EL (cell line): ENCODE measurements around the gene NCEH1.
"Not testable (repeated sequence)": the region's sequence is repeated elsewhere in the genome, so short reads cannot be mapped to it uniquely, and the experiment has no call there.

Experiments used
- DNase-seq: peaks from one replicate; pipeline ENCODE4 v3.0.0-alpha.2; 2016

The NCEH1 gene

GRCh38 chr3:172707030-172707429 lies 3.8 kb downstream of the NCEH1 start:
- DNase-seq, result no peak

DNA sequence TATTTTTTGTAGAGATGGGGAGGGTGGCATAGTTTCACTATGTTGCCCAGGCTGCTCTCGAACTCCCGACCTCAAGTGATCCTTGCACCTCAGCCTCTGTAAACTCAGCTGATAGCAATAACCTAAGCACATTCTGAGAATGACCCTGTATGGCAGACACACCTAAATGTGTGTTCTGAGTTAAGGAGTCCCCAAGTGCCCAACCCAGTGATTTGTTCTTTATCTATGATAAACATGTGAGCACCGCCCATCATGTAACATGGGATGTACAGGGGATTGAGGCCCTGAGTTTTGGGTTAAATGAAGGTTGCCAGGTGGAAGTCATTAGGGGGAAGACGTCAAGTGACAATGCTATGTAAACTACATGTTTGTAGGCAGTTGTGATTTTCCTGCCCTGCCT lies 5.7 kb downstream of the NCEH1 start:
- DNase-seq, result no peak

GRCh38 chr3:172704001-172704400 lies 6.9 kb downstream of the NCEH1 start:
- DNase-seq, result no peak

DNA sequence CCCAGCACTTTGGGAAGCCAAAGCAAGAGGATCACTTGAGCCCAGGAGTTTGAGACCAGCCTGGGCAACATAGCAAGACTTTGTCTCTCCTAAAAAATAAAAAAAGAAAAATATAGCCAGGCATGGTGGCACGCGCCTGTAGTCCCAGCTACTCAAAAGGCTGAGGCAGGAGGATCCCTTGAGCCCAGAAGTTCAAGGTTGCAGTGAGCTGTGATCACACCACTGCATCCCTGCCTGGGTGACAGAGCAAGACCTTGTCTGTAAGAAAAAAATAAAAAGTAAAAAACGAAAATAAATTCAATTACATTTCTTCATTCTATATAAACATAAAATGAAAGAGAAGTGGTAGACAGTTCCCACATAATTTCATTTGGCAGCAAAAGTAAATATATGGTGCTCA lies 8.1 kb downstream of the NCEH1 start:
- not testable (repeated sequence) for DNase-seq

DNA sequence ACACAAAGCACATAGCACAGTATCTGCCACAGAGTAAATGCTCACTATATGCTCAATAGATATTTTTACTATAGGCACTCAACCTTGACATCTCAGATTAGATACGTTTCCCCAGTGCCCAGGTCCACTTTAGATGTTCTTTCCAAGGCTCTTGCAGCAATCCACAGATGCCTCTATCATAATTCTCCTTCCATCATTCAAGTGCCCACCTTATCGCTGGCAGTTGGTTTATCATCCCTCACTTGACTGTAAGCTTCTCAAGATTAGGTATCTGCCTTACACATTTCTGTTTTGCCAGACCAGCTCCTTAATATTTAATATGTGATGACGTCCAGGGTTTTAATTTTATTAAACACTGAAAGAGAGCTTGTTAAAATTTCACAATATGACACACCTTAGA lies 8.6 kb downstream of the NCEH1 start:
- DNase-seq, result no peak

- no peak for DNase-seq
These were observed 9.1 kb downstream of the NCEH1 start for GRCh38 chr3:172701751-172702150.

- no peak for DNase-seq
These were observed 9.9 kb downstream of the NCEH1 start for GRCh38 chr3:172700936-172701455.

DNA sequence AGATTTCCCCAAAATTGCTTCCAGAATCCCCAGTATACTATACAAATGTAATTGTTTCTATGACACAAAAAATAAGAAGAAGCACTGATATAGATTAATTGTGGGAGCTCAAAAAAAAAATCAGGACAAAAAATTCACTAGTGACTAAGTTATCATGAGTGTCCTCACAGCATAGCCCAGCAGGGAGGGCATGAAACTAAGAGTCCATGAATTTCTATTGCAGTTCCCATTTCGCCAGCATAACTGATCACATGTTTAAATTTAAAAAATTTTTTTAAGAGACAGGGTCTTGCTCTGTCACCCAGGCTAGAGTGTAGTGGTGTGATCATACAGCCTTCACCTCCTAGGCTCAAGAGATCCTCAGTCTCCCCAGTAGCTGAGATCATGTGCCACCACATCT lies 10.6 kb downstream of the NCEH1 start:
- no peak for DNase-seq

GRCh38 chr3:172699031-172699430 lies 11.8 kb downstream of the NCEH1 start:
- DNase-seq, result no peak

- no peak for DNase-seq
These were observed 12.2 kb downstream of the NCEH1 start for GRCh38 chr3:172698631-172699030.

GRCh38 chr3:172697558-172697957 lies 13.3 kb downstream of the NCEH1 start:
- DNase-seq, result no peak

- DNase-seq, result no peak
These were observed 14.5 kb downstream of the NCEH1 start for GRCh38 chr3:172696357-172696756.

- no peak for DNase-seq
These were observed 16.2 kb downstream of the NCEH1 start for GRCh38 chr3:172694573-172695246.

GRCh38 chr3:172692751-172693338 lies 18.0 kb downstream of the NCEH1 start:
- no peak for DNase-seq

GRCh38 chr3:172690936-172691335 lies 19.9 kb downstream of the NCEH1 start:
- no peak for DNase-seq

- DNase-seq, result no peak
These were observed 22.3 kb downstream of the NCEH1 start for GRCh38 chr3:172688588-172688987.

GRCh38 chr3:172687501-172687900 lies 23.4 kb downstream of the NCEH1 start:
- DNase-seq, result no peak

DNA sequence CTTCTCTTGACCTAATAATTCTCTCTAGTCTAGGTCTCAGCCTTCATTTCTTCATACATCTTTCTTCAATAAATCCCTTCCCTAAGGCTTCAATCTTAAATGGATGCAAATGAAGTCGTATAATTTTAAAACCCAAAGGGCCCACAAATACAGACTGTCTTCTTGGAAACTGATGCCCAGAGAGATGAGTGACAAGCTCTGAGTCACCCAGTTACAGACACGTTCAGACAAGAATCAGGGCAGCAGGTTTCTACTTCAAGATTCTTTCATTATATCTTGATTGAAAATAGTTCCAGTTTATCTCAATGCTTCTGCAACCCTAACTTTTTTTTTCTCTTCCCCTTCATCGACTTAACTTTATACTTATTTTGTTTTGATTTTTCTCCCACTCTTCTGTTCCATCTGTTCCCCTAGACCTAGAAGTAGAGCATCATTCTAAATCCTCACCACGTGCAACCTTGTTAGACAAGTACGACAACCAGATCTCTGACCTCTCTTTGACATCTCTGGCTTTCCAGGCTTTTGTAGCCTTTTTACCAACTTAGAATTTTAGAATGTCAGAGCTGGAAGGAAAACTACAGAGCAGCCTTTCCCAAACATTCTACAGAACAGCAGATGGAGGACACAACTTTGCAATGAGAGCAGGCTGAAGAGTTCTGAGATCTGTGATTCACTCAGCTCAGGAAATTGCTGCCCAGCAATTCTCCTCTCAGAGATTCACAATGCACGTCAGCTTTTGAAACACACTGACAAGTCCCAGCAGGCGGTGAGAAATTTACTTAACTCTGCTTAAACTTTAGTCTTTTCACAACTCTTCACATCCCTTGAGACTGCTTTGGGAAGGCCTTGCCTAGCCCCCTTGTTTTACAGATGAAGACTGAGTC lies 25.3 kb downstream of the NCEH1 start:
- DNase-seq, result peak; percentile 22

DNA sequence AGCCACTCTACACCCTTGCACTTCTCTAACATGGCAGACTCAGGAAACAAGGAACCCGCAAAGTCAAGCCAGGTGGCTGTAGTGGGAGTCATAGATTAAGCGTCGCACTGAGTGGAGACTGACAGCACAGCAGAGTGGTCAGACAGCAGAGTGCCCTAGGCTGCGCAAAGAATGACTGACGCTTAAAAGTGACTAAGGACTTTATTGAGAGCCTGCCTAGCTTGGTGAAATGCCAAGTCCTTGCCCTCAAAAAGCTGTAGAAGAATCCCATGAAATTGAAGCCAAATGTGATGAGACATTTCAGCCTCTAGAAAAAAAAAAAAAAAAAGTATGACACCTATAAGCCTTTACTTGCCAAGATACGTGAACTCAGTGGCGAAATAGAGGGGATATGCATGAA lies 30.2 kb downstream of the NCEH1 start:
- peak; percentile 33 for DNase-seq

DNA sequence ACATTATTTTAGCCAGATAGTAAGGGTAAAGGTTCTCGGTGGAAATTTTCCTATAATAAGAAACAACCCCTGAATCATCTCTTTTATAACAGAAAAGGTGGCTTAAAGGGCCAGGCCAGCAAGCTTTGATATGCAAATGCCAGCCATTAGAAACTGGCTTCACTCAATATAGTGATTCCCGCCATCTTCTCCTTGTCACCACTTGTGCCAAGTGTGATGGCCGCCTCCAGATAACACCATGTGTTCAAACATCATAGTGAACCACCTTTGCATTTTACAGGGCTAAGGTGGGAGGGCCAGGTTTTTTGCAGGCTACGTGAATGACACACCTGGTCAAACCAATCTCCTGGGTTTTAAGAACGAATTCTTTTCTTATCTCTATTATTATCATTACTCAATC lies 31.3 kb downstream of the NCEH1 start:
- DNase-seq, result no peak

GRCh38 chr3:172678068-172678467 lies 32.8 kb downstream of the NCEH1 start:
- peak; percentile 51 for DNase-seq

DNA sequence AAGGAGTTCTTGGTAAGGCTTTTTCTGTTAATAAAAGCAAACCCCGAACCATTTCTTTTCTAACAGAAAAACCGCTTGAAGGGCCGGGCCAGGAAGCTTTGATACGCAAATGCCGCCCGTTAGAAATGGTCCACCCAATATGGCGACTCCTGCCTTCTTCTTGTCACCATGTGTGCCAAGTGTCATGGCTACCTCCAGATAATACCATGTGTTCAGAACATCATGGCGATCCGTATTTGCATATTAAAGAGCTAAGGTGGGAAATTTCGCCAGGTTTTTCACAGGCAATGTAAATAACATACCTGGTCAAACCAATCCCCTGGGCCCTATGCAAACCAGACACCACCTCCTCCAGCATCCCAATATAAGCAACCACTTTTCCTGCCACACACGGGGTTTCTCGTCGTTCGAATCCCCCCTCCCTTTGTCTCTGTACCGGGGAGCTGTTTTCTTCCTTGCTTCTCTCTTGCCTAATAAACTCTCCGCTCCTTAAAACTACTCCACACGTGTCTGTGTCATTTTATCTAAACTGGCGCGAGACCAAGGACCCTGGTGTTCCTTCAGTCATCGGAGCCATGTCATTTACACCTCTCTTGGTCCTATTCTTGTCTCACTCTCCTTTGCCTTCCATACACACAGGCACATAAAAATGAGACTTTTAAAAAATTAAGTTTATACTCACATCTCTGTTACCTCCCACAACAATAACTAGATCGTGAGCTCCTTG lies 34.5 kb downstream of the NCEH1 start:
- DNase-seq, result no peak
